ENCODE measurements around the gene RB1. TPM values are rescaled to one million over a fixed set of nuclear protein-coding genes. Genes with fewer than 3 reads are reported as not detected.

Gene RB1
- total and polyA plus RNA-seq, 2 donors (not counting 3 experiments of a cell fraction or from before 2014, with no cell fraction given) = 8.0 to 41.2 TPM

- TF ChIP-seq CTCF (IDR thresholded peaks at IDR 0.05; ENCODE audit: extremely low read depth in 1 of 2, insufficient read depth in 1 of 2, low read depth in 1 of 2, low read length in 2 of 2) = no peak
- no TSS peak for BruUV-seq (replicated peaks)
- no peak for FAIRE-seq
Observed at GRCh38 chr13:48393698-48394085, 90.1 kb downstream of the RB1 start.

GRCh38 chr13:48397744-48398143 is 94.2 kb downstream of the RB1 start:
- H3K79me2 ChIP-seq (ENCODE audit: control insufficient read depth, insufficient read depth, low read length) = peaks cover 2% of the 10 kb centered on the region
- H3K27me3 ChIP-seq (ENCODE audit: control insufficient read depth in 2 of 2, insufficient read depth in 2 of 2, low read length in 2 of 2) = no peaks in the 10 kb centered on the region
- H3K9me1 ChIP-seq (replicated peaks; ENCODE audit: control insufficient read depth, extremely low read depth, insufficient read depth, low read length) = no peaks in the 10 kb centered on the region
- H3K4me3 ChIP-seq (replicated peaks in 1 of 3; ENCODE audit: insufficient read depth in 1 of 3, low read depth in 1 of 3, low read length in 3 of 3) = no peak overlapping the region
- H3K4me2 ChIP-seq (ENCODE audit: insufficient read depth, low read length) = no peak overlapping the region
- H3K4me1 ChIP-seq (ENCODE audit: control insufficient read depth, extremely low read depth, insufficient read depth, low read length) = peaks cover 44% of the 10 kb centered on the region
- DNase-seq (ENCODE audit: low read depth, low spot score) = peak; percentile 28
- BruUV-seq (replicated peaks) = no TSS peak
- H3K9ac ChIP-seq (replicated peaks; ENCODE audit: extremely low read depth, insufficient read depth, low read length) = no peak overlapping the region
- no peak overlapping the region for H2AFZ ChIP-seq (ENCODE audit: low read depth, low read length)
- H3K27ac ChIP-seq (ENCODE audit: insufficient read depth, low read depth, low read length) = no peak overlapping the region
- H3K9me3 ChIP-seq (replicated peaks; ENCODE audit: control insufficient read depth, insufficient read depth, low read length) = no peaks in the 10 kb centered on the region
- H3K36me3 ChIP-seq (ENCODE audit: control insufficient read depth in 2 of 2, extremely low read depth in 1 of 2, insufficient read depth in 2 of 2, low read length in 2 of 2) = peaks cover 0 to 2% of the 10 kb centered on the region in 2 experiments
- dilution Hi-C loops (cut with MboI; ENCODE audit: extremely low pct_ligation_motif_present, low sequenced_read_pairs) = no loop called here
- CTCF ChIA-PET = interaction anchor here (0.8 to 2.8 kb wide), 9 partner anchors 8 to 183 kb away, joined by 3 to 23 read pairs (median 5); partner anchors contain the start of gene LPAR6
- FAIRE-seq = no peak
- no peaks in the 10 kb centered on the region for H4K20me1 ChIP-seq (replicated peaks; ENCODE audit: control insufficient read depth, extremely low read depth, insufficient read depth, low read length)
- POLR2A ChIA-PET = interaction anchor here (1.1 kb wide), 1 partner anchor 135 kb away, joined by 3 read pairs; no protein-coding TSS in a partner anchor
- no peak for TF ChIP-seq FOS (IDR thresholded peaks at IDR 0.05; ENCODE audit: borderline replicate concordance, insufficient read depth, low read length)
- TF ChIP-seq, protein P1, sequence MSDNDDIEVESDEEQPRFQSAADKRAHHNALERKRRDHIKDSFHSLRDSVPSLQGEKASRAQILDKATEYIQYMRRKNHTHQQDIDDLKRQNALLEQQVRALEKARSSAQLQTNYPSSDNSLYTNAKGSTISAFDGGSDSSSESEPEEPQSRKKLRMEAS (IDR thresholded peaks at IDR 0.05; ENCODE audit: insufficient read depth, insufficient read length) = no peak
- no peak for TF ChIP-seq MYC (IDR thresholded peaks at IDR 0.05; ENCODE audit: low read depth, low read length)
- TF ChIP-seq POLR2A (IDR thresholded peaks at IDR 0.05; ENCODE audit: low read depth, low read length) = no peak
- TF ChIP-seq EZH2 (IDR thresholded peaks at IDR 0.05; ENCODE audit: borderline replicate concordance, low read depth, low read length, severe bottlenecking) = no peak
- TF ChIP-seq CTCF (IDR thresholded peaks at IDR 0.05; ENCODE audit: extremely low read depth in 1 of 2, insufficient read depth in 1 of 2, low read depth in 1 of 2, low read length in 2 of 2) = no peak
- TF ChIP-seq GATA2 (IDR thresholded peaks at IDR 0.05; ENCODE audit: insufficient read depth, insufficient read length, low read depth, low read length) = no peak
- no peak for TF ChIP-seq JUN (IDR thresholded peaks at IDR 0.05; ENCODE audit: borderline replicate concordance, insufficient read depth, insufficient read length, low read depth)
- no peak for TF ChIP-seq POLR2AphosphoS5 (IDR thresholded peaks at IDR 0.05; ENCODE audit: insufficient read depth, low read depth, low read length)
- intact Hi-C loops (cut with micrococcal nuclease) = no loop called here

More at GRCh38 chr13:48393698-48394085, 90.1 kb downstream of the RB1 start:
- Histone ChIP-seq H3K4me3 (replicated peaks in 1 of 3; ENCODE audit: insufficient read depth in 1 of 3, low read depth in 1 of 3, low read length in 3 of 3) (no peak overlapping the region), H3K79me2 (ENCODE audit: control insufficient read depth, insufficient read depth, low read length) (no peaks in the 10 kb centered on the region), H3K4me2 (ENCODE audit: insufficient read depth, low read length) (no peak overlapping the region), H3K27ac (ENCODE audit: insufficient read depth, low read depth, low read length) (no peak overlapping the region), H2AFZ (ENCODE audit: low read depth, low read length) (no peak overlapping the region), H3K36me3 (ENCODE audit: control insufficient read depth in 2 of 2, extremely low read depth in 1 of 2, insufficient read depth in 2 of 2, low read length in 2 of 2) (peaks cover 0 to 2% of the 10 kb centered on the region in 2 experiments), H3K9me1 (replicated peaks; ENCODE audit: control insufficient read depth, extremely low read depth, insufficient read depth, low read length) (no peaks in the 10 kb centered on the region), H3K9me3 (replicated peaks; ENCODE audit: control insufficient read depth, insufficient read depth, low read length) (no peaks in the 10 kb centered on the region), H3K4me1 (ENCODE audit: control insufficient read depth, extremely low read depth, insufficient read depth, low read length) (peaks cover 8% of the 10 kb centered on the region), H3K9ac (replicated peaks; ENCODE audit: extremely low read depth, insufficient read depth, low read length) (no peak overlapping the region), H4K20me1 (replicated peaks; ENCODE audit: control insufficient read depth, extremely low read depth, insufficient read depth, low read length) (no peaks in the 10 kb centered on the region), H3K27me3 (ENCODE audit: control insufficient read depth in 2 of 2, insufficient read depth in 2 of 2, low read length in 2 of 2) (no peaks in the 10 kb centered on the region)
- no peak for DNase-seq (ENCODE audit: low read depth, low spot score)
- CTCF ChIA-PET = interaction anchor here (1.8 kb wide), 1 partner anchor 186 kb away, joined by 6 read pairs; no protein-coding TSS in a partner anchor
- POLR2A ChIA-PET = no interaction called here
- intact Hi-C loops (cut with micrococcal nuclease) = no loop called here
- dilution Hi-C loops (cut with MboI; ENCODE audit: extremely low pct_ligation_motif_present, low sequenced_read_pairs) = no loop called here

Data from endothelial cell of umbilical vein (primary cell).